OCI-LY3 (cell line): ENCODE measurements around the gene NPEPL1.
"Not testable (repeated sequence)": the region's sequence is repeated elsewhere in the genome, so short reads cannot be mapped to it uniquely, and the experiment has no call there.

Experiments used
- H2AFZ ChIP-seq: fragments of 200-600, 300-600 bp; shearing (Covaris generic); 2 replicates; pipeline ENCODE4 v1.6.0; 2014; ENCODE audit warnings: antibody characterized with exemption, low read depth, low read length
- H3K27ac ChIP-seq: fragments of 200-600, 300-600 bp; sonication (generic); 2 replicates; pipeline ENCODE4 v1.5.1; 2014; ENCODE audit warnings: mild to moderate bottlenecking, low read length, moderate library complexity, mixed read lengths
- H3K27me3 ChIP-seq: fragments of 200-600, 300-600 bp; sonication (generic); 2 replicates; pipeline ENCODE4 v1.6.1; 2014; ENCODE audit warnings: low read depth, low read length, mixed read lengths
- H3K36me3 ChIP-seq: fragments of 200-600, 300-600 bp; sonication (generic); replicated peaks from 2 replicates; pipeline ENCODE3; 2014; ENCODE audit warnings: low read depth, low read length, mixed read lengths
- H3K4me1 ChIP-seq: fragments of 300-600, 200-600 bp; sonication (generic); 2 replicates; pipeline ENCODE4 v1.6.1; 2014; ENCODE audit warnings: low read length, mixed read lengths
- H3K4me2 ChIP-seq: fragments of 200-600, 300-600 bp; sonication (generic); 2 replicates; pipeline ENCODE4 v1.6.1; 2014; ENCODE audit warnings: low read length, mixed read lengths
- H3K4me3 ChIP-seq: fragments of 300-600, 200-600 bp; sonication (generic); 2 replicates; pipeline ENCODE4 v1.5.1; 2014; ENCODE audit warnings: antibody characterized with exemption, mild to moderate bottlenecking, low read length, moderate library complexity
- H3K79me2 ChIP-seq: fragments of 300-600, 200-600 bp; shearing (Covaris generic); 2 replicates; pipeline ENCODE4 v1.6.1; 2014; ENCODE audit warnings: mild to moderate bottlenecking, low read length, mixed read lengths
- H3K9ac ChIP-seq: fragments of 300-600, 200-600 bp; shearing (Covaris generic); 2 replicates; pipeline ENCODE4 v1.6.0; 2014; ENCODE audit warnings: mild to moderate bottlenecking, low read length, moderate library complexity
- H3K9me3 ChIP-seq: fragments of 200-600, 300-600 bp; shearing (Covaris generic); 2 replicates; pipeline ENCODE4 v1.6.1; 2014; ENCODE audit warnings: low read length, mixed read lengths; ENCODE audit not compliant: insufficient read depth
- H4K20me1 ChIP-seq: fragments of 200-600, 300-600 bp; sonication (generic); 2 replicates; pipeline ENCODE4 v1.6.1; 2016; ENCODE audit warnings: low read length, mixed read lengths; ENCODE audit not compliant: insufficient read depth
- CTCF ChIP-seq: fragments of 200-600, 300-600 bp; sonication (generic); IDR thresholded peaks from 2 replicates; pipeline ENCODE4 v1.5.1; 2014; ENCODE audit warnings: antibody characterized with exemption, low read length, low read depth
- EZH2phosphoT487 ChIP-seq: fragments of 200-600 bp; shearing (Covaris generic); IDR thresholded peaks from 2 replicates; pipeline ENCODE4 v1.6.1; 2018; ENCODE audit warnings: antibody characterized with exemption, mixed run types, low read depth

The NPEPL1 gene

DNA sequence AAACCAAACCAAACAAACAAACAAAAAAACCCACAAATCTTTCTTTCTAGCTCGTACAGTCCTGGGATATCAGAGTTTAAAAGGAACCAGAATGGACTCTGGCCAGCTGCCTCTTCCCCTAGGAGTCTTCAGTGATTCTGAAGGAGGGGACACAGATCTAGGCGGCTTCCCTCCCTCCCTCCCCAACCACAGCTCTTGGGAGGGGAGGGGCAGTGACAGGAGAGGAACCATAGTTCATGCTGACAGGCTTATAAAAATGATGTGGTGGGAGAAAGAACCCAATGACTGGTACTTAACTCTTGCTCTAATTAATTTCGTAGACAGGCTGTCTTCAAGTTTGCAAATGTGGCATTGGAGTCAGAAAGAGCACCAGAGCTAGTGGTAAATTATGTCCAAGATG lies 56.0 kb downstream of the NPEPL1 start:
- Histone ChIP-seq H3K9ac (no peak overlapping the region), H3K4me2 (no peak overlapping the region), H3K36me3 (no peaks in the 10 kb centered on the region), H3K27me3 (peaks cover 78% of the 10 kb centered on the region), H3K27ac (no peak overlapping the region), H3K4me3 (no peak overlapping the region), H2AFZ (no peak overlapping the region), H4K20me1 (no peaks in the 10 kb centered on the region), H3K9me3 (no peaks in the 10 kb centered on the region), H3K4me1 (no peaks in the 10 kb centered on the region), H3K79me2 (no peaks in the 10 kb centered on the region)
- TF ChIP-seq CTCF: no peak
- no peak for TF ChIP-seq EZH2phosphoT487

DNA sequence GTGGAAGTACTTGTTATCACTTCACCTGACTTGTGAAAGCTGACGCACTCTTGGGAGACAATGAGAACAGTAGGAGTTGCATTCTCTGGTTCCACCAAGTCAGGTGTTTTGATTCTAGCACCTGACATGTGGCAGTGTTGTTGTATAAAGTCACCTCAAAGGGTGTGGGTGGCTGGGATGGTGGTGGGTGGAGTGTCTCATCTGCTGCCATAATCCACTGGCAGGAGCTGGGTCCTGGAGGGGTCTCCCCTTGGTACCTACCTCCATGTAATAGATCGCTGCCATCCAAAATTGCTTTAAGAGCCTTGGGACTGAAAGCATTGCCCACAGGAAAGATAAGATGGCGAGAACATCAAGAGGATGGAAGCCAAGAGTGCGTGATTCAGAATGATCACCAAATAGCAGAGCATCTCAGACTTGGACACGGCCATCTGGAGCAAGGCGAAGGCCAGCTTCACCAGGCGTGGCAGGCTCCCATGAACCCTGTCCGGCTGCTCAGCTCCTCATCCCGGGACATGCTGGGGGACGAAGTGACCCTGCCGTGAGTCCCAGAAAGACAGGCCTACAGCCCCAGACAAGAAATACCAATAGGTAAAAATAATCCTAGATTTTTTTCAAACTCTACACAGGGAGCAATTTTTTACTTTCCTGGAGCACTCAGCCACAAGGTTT lies 56.6 kb downstream of the NPEPL1 start:
- Histone ChIP-seq H3K4me2 (no peak overlapping the region), H3K36me3 (no peaks in the 10 kb centered on the region), H4K20me1 (no peaks in the 10 kb centered on the region), H2AFZ (no peak overlapping the region), H3K4me1 (no peaks in the 10 kb centered on the region), H3K27me3 (peaks cover 78% of the 10 kb centered on the region), H3K4me3 (no peak overlapping the region), H3K27ac (no peak overlapping the region), H3K79me2 (no peaks in the 10 kb centered on the region), H3K9ac (no peak overlapping the region), H3K9me3 (no peaks in the 10 kb centered on the region)
- no peak for TF ChIP-seq EZH2phosphoT487
- no peak for TF ChIP-seq CTCF

DNA sequence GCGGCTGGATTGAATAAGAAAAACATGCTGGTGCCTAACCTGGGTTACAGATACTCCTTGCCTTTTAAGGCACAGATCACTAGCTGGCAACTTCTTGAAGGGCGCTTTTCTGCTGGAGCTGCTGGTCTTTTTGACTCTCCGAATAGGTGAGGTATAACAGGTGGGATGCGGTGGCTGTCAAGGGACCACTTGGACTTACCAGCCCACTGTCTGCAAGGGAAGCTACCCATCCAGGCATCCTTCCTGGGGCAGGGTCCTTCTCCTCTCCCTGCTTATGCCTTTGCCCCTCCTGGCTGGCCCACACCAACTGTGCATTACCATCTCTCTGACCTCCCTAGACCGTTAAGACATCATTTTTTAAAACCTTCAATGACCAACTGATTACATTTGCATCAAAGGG lies 57.4 kb downstream of the NPEPL1 start:
- H3K4me1 ChIP-seq: no peaks in the 10 kb centered on the region
- no peak overlapping the region for H3K9ac ChIP-seq
- H4K20me1 ChIP-seq: no peaks in the 10 kb centered on the region
- H3K9me3 ChIP-seq: no peaks in the 10 kb centered on the region
- H3K79me2 ChIP-seq: no peaks in the 10 kb centered on the region
- H3K4me2 ChIP-seq: no peak overlapping the region
- H3K27ac ChIP-seq: no peak overlapping the region
- H3K27me3 ChIP-seq: peaks cover 73% of the 10 kb centered on the region
- no peak for TF ChIP-seq EZH2phosphoT487
- H3K4me3 ChIP-seq: no peak overlapping the region
- H3K36me3 ChIP-seq: no peaks in the 10 kb centered on the region
- no peak overlapping the region for H2AFZ ChIP-seq

GRCh38 chr20:58750706-58751105 lies 58.1 kb downstream of the NPEPL1 start:
- not testable (repeated sequence) for H3K36me3 ChIP-seq, H3K4me1 ChIP-seq, H2AFZ ChIP-seq, H3K9me3 ChIP-seq, H4K20me1 ChIP-seq, H3K4me2 ChIP-seq, H3K27ac ChIP-seq, H3K9ac ChIP-seq, H3K4me3 ChIP-seq, H3K79me2 ChIP-seq
- H3K27me3 ChIP-seq: peaks cover 66% of the 10 kb centered on the region

DNA sequence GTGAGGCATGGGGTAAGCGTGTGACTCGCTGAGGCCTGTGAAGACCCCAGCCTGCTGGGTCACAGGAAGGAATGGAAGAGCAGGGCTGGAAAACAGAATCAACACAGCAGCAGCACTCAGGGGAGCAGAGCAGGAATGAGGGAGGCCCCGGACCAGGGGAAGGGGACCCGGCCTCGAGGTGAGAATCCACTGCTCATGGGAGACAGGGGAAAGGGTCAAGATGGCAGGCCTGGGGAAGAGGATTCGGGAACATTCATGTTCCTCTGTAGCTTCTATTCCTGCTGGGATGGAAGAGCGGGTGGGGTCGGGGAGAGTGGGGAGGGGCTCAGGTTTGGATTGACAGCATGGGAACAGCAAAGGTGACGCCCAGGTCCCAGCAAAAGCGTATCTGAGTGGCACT lies 59.4 kb downstream of the NPEPL1 start:
- H3K27ac ChIP-seq: no peak overlapping the region
- no peak overlapping the region for H2AFZ ChIP-seq
- H3K4me3 ChIP-seq: no peak overlapping the region
- H3K9me3 ChIP-seq: no peaks in the 10 kb centered on the region
- H3K4me1 ChIP-seq: no peaks in the 10 kb centered on the region
- H3K27me3 ChIP-seq: peaks cover 63% of the 10 kb centered on the region
- no peaks in the 10 kb centered on the region for H3K79me2 ChIP-seq
- TF ChIP-seq EZH2phosphoT487 (no peak), CTCF (no peak)
- no peaks in the 10 kb centered on the region for H3K36me3 ChIP-seq
- no peak overlapping the region for H3K4me2 ChIP-seq
- no peak overlapping the region for H3K9ac ChIP-seq
- no peaks in the 10 kb centered on the region for H4K20me1 ChIP-seq
